Measurements from ENCODE around the gene ZRSR2.

GRCh38 chrX:15748841-15749240, 41.4 kb upstream of the ZRSR2 start:
- TF ChIP-seq YY1 (IDR thresholded peaks at IDR 0.05; ENCODE audit: insufficient read depth, insufficient read length): no peak
- no peak for TF ChIP-seq SUZ12 (IDR thresholded peaks at IDR 0.05; ENCODE audit: extremely low read depth, insufficient read depth, insufficient read length)
